ENCODE results near the gene CDK14.

GRCh38 chr7:90951229-90951628 is 355.1 kb downstream of the CDK14 start:
- TF ChIP-seq CTCF (IDR thresholded peaks at IDR 0.05), result no peak
- TF ChIP-seq EZH2 (IDR thresholded peaks at IDR 0.05), result no peak
- no peak for TF ChIP-seq EZH2phosphoT487 (IDR thresholded peaks at IDR 0.05)
